Neural crest cell (in vitro differentiated cells): ENCODE measurements around the gene C22orf31. TPM values are rescaled to one million over a fixed set of nuclear protein-coding genes. Genes with fewer than 3 reads are reported as not detected.

ENCODE experiments used
- DNase-seq: peaks from one replicate; pipeline ENCODE4 v3.0.0; 2021; ENCODE audit warnings: low read depth, mixed read lengths, low spot score
- H3K27ac Mint-ChIP-seq: one replicate; pipeline ENCODE4 v1.8.0; 2021; ENCODE audit warnings: mild to moderate bottlenecking, mixed read lengths; ENCODE audit not compliant: unreplicated experiment
- H3K27me3 Mint-ChIP-seq: 2 replicates; pipeline ENCODE4 v1.8.0; 2021; ENCODE audit warnings: low read depth, mild to moderate bottlenecking, mixed read lengths
- H3K36me3 Mint-ChIP-seq: 2 replicates; pipeline ENCODE4 v1.8.0; 2021; ENCODE audit warnings: low read depth, mild to moderate bottlenecking, mixed read lengths
- H3K4me1 Mint-ChIP-seq: 2 replicates; pipeline ENCODE4 v1.8.0; 2021; ENCODE audit warnings: mixed read lengths
- H3K4me3 Mint-ChIP-seq: one replicate; pipeline ENCODE4 v1.8.0; 2021; ENCODE audit warnings: mild to moderate bottlenecking, mixed read lengths
- H3K9me3 Mint-ChIP-seq: 2 replicates; pipeline ENCODE4 v1.8.0; 2021; ENCODE audit warnings: mixed read lengths
- total RNA-seq: library from RNA; stranded (reverse); gene quantifications from 2 replicates; pipeline ENCODE4 v1.2.1, GENCODE V29; 2021
- TF ChIP-seq, protein P1 (sequence below): fragments of 200-600 bp; sonication (generic); conservative IDR thresholded peaks from 2 replicates; pipeline ENCODE4 v1.5.0; 2021; ENCODE audit warnings: antibody characterized with exemption, mild to moderate bottlenecking

Gene C22orf31
- total RNA-seq, 1 donor from 2014 or later: not detected

DNA sequence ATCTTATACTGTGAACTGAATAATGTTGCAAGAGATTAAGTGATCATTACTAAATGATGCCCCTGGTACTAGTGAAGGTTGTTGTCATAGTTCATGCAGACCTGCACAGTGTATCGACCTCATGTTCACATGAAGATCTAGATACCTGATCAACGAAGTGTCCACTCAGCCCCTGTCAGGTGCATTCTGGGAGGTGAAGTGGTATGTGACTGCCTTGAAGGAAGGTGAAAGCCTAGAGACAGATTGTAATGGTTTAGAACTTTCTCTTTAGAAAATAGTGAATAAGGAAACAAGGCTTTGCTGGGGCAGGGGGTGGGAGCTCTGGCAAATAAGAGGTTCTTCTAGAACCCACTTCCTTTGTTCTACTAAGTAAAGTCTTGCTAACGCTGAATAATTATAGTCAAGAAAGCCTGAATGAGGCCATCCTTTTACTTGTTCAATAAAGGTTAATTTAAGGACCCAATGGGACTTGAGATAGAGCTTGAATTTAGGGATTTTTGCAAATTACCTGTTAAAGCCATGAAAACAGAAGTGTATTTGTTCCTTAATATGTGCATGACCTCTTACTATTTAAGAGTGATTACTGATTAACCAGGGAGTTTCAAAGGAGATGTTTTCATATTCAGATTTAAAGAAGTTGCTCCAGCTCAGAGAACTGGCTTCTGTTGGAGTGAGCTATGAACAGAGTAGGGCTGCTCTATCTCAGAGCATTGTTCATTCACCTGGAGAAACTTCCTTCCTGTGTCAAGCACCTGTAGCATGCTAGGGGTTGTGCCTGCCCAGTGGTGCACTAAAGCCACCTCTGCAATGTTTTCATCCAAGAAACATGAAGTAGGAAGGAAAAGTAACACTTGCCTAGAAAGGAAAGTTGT, 45.3 kb downstream of the C22orf31 start:
- H3K9me3 Mint-ChIP-seq: peaks cover 3% of the 10 kb centered on the region
- DNase-seq: no peak
- H3K27ac Mint-ChIP-seq: no peak overlapping the region
- H3K4me1 Mint-ChIP-seq: peaks cover 20% of the 10 kb centered on the region
- H3K36me3 Mint-ChIP-seq: peaks cover 14% of the 10 kb centered on the region
- H3K27me3 Mint-ChIP-seq: no peaks in the 10 kb centered on the region
- TF ChIP-seq, protein P1, sequence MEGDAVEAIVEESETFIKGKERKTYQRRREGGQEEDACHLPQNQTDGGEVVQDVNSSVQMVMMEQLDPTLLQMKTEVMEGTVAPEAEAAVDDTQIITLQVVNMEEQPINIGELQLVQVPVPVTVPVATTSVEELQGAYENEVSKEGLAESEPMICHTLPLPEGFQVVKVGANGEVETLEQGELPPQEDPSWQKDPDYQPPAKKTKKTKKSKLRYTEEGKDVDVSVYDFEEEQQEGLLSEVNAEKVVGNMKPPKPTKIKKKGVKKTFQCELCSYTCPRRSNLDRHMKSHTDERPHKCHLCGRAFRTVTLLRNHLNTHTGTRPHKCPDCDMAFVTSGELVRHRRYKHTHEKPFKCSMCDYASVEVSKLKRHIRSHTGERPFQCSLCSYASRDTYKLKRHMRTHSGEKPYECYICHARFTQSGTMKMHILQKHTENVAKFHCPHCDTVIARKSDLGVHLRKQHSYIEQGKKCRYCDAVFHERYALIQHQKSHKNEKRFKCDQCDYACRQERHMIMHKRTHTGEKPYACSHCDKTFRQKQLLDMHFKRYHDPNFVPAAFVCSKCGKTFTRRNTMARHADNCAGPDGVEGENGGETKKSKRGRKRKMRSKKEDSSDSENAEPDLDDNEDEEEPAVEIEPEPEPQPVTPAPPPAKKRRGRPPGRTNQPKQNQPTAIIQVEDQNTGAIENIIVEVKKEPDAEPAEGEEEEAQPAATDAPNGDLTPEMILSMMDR: no peak
- H3K4me3 Mint-ChIP-seq: no peak overlapping the region

DNA sequence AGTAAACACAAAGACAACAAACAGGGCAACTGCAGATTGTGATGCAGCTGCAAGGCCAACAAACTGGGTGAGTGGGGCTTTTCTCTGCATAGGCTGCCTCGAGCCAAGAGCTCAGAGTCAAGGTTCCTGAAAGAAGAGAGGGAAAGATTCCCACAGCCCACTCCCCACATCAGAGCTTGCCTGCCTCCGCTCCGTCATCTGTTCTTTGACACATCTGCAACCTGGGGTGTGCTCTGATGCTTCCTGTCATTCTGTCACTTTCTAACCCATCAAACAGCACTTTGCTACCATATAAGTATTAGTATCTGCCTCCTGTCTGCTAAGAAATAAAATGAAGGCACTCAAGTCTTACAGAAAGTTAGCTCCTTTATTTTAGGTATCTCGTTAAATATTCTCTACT, 46.9 kb downstream of the C22orf31 start:
- no peak overlapping the region for H3K4me3 Mint-ChIP-seq
- peak overlapping the region; percentile 85 for H3K27ac Mint-ChIP-seq
- no peaks in the 10 kb centered on the region for H3K27me3 Mint-ChIP-seq
- H3K36me3 Mint-ChIP-seq: peaks cover 17% of the 10 kb centered on the region
- no peak for DNase-seq
- TF ChIP-seq, protein P1: no peak
- H3K4me1 Mint-ChIP-seq: peaks cover 33% of the 10 kb centered on the region
- H3K9me3 Mint-ChIP-seq: peaks cover 3% of the 10 kb centered on the region

DNA sequence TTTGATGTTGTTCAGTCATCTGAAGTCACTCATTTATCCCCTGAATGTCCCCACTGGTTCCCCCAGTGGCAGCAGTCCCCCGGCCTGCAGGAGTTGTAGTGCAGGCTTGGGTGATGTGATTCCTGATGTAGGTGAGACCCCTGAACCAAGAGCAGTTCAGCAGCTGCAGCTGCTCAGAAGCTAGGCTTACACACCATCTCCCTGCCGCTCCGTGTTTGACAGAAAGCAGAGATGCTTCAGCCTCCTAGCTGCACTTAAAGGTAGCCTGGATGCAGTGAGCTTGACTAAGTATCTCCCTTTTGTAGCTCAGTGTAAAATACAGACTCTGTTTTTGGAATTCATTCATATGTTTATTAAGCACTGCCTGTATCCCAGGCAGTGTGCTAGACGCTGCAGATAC, 47.3 kb downstream of the C22orf31 start:
- Mint-ChIP-seq H3K4me3 (no peak overlapping the region), H3K27me3 (no peaks in the 10 kb centered on the region), H3K27ac (peak overlapping the region; percentile 85), H3K9me3 (peaks cover 3% of the 10 kb centered on the region), H3K36me3 (peaks cover 17% of the 10 kb centered on the region), H3K4me1 (peaks cover 31% of the 10 kb centered on the region)
- TF ChIP-seq, protein P1: no peak
- no peak for DNase-seq

DNA sequence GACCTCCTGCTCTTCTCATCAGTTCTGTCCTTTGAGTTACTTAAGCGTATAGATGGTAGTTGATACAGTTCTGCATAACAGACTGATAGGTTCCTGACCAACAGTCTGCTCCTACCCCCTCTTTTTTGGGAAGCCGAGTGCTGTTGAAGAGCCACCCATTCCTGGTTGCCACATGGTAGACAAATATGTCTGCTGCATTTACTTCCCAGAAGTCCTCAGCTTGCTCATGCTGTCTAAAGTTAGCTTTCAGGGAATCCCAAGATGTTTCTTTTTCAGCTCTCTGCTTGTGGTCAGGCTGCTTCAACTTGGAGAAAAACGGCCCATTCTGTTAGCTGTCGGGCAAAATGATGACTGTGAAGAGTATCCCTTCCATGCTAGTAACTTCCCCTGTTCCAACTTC, 48.7 kb downstream of the C22orf31 start:
- DNase-seq: no peak
- peaks cover 44% of the 10 kb centered on the region for H3K4me1 Mint-ChIP-seq
- H3K36me3 Mint-ChIP-seq: peaks cover 11% of the 10 kb centered on the region
- H3K27ac Mint-ChIP-seq: no peak overlapping the region
- no peak overlapping the region for H3K4me3 Mint-ChIP-seq
- no peaks in the 10 kb centered on the region for H3K9me3 Mint-ChIP-seq
- TF ChIP-seq, protein P1: no peak
- H3K27me3 Mint-ChIP-seq: no peaks in the 10 kb centered on the region

DNA sequence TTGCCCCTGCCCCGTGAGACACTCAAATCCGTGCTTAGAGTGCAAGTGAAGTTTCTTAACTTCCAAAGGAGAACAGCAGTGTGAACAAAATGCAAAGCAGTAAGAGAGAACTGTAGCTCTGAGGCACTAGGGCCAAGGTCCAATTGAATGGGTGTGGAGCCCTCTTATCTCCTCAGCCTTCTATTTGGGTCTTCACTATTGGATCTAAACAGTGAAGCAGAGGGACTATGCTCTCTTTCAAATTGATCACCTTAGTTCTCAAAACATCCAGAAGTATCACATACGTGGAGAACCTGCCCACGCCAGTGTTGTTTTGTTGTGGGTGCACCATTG, 49.6 kb downstream of the C22orf31 start:
- TF ChIP-seq, protein P1: no peak
- H3K36me3 Mint-ChIP-seq: peaks cover 5% of the 10 kb centered on the region
- no peaks in the 10 kb centered on the region for H3K27me3 Mint-ChIP-seq
- no peaks in the 10 kb centered on the region for H3K9me3 Mint-ChIP-seq
- H3K4me1 Mint-ChIP-seq: peaks cover 45% of the 10 kb centered on the region
- H3K27ac Mint-ChIP-seq: no peak overlapping the region
- DNase-seq: no peak
- H3K4me3 Mint-ChIP-seq: no peak overlapping the region
